ENCODE results near the gene E2F8. TPM values are rescaled to one million over a fixed set of nuclear protein-coding genes. Genes with fewer than 3 reads are reported as not detected.

The E2F8 gene
- total RNA-seq, 1 donor from 2014 or later = 1.7 TPM

DNA sequence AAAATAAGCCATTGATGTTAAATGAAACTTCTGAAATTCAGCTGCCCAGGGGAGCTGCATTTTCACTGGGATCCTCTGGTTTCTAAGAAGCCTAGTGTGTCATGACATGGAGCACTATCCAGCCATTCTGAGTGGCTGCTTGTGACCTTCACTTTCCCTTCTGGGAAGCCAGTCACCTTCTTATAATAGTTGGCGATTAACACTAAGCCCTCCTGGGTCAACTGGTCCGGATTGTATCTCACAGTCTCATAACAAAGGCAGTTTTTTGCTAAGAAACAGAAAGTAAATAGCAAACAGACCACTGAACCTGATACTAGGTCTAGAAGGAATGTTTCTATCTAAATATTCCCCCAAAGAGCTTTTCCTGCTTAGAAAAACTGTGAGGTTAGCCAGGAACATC, 46.8 kb downstream of the E2F8 start:
- peaks cover 2% of the 10 kb centered on the region for H3K4me1 Mint-ChIP-seq (ENCODE audit: unreplicated experiment)
- no peaks in the 10 kb centered on the region for H3K9me3 Mint-ChIP-seq (ENCODE audit: unreplicated experiment)
- H3K4me3 Mint-ChIP-seq (ENCODE audit: unreplicated experiment) = no peak overlapping the region
- TF ChIP-seq, protein P1, sequence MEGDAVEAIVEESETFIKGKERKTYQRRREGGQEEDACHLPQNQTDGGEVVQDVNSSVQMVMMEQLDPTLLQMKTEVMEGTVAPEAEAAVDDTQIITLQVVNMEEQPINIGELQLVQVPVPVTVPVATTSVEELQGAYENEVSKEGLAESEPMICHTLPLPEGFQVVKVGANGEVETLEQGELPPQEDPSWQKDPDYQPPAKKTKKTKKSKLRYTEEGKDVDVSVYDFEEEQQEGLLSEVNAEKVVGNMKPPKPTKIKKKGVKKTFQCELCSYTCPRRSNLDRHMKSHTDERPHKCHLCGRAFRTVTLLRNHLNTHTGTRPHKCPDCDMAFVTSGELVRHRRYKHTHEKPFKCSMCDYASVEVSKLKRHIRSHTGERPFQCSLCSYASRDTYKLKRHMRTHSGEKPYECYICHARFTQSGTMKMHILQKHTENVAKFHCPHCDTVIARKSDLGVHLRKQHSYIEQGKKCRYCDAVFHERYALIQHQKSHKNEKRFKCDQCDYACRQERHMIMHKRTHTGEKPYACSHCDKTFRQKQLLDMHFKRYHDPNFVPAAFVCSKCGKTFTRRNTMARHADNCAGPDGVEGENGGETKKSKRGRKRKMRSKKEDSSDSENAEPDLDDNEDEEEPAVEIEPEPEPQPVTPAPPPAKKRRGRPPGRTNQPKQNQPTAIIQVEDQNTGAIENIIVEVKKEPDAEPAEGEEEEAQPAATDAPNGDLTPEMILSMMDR (IDR thresholded peaks at IDR 0.05) = no peak
- no peaks in the 10 kb centered on the region for H3K36me3 Mint-ChIP-seq (ENCODE audit: unreplicated experiment)
- peaks cover 1% of the 10 kb centered on the region for H3K27me3 Mint-ChIP-seq (ENCODE audit: unreplicated experiment)
- no peak for DNase-seq (ENCODE audit: extremely low spot score, unreplicated experiment)
- no peak overlapping the region for H3K27ac Mint-ChIP-seq (ENCODE audit: unreplicated experiment)

DNA sequence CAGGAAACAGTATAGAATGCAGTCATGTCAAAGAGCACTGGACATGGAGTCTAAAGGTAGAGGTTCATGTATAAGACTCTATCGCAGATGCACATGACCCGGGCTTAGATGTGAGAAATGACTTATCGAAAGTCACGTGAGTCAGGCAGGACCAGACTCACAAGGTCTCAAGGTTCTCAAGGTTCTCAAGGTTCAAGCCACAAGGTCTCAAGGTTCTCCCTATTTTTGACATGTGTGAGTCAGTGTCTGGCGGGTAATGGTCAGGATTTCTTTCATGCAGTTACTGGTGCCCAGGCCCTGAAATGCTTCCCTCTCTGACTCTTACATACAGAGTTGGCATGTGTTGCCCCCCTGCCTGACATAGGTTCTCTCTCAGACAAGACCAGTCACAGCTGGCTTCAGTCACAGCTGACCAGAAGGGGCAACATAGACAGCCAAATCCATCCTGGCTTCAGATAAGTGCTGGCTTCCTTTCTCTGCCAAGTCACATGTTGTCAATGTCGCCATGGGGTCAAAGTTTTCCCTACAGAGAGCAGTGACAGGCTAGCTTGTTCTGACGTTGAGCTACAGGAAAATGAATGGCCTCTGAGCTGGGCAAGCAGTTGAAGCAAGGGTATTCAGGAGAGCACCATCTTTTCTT, 49.1 kb downstream of the E2F8 start:
- H3K27ac Mint-ChIP-seq (ENCODE audit: unreplicated experiment) = no peak overlapping the region
- H3K4me1 Mint-ChIP-seq (ENCODE audit: unreplicated experiment) = peaks cover 2% of the 10 kb centered on the region
- TF ChIP-seq, protein P1 (IDR thresholded peaks at IDR 0.05) = no peak
- H3K4me3 Mint-ChIP-seq (ENCODE audit: unreplicated experiment) = no peak overlapping the region
- no peaks in the 10 kb centered on the region for H3K36me3 Mint-ChIP-seq (ENCODE audit: unreplicated experiment)
- no peak for DNase-seq (ENCODE audit: extremely low spot score, unreplicated experiment)
- no peaks in the 10 kb centered on the region for H3K27me3 Mint-ChIP-seq (ENCODE audit: unreplicated experiment)
- no peaks in the 10 kb centered on the region for H3K9me3 Mint-ChIP-seq (ENCODE audit: unreplicated experiment)

DNA sequence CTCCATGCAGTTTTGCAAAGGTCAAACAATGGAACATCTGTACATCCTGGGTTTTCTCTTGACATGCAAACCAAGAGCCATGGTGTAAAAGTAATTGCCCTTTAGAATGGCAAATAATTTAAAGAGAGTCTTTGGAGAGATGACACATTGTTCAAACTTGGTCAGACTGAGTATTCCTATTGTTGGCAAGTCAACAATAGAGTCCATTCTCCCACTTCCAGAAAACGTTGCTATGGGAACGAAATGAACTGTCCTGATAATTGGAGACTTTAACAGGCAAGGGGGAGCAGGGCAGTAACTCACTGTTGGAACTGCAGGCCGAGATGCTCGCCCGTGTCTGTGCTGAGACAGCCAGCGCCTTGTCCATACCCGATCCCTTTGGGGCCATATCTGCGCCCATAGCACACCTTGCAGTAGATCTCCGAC, 52.9 kb downstream of the E2F8 start:
- no peaks in the 10 kb centered on the region for H3K4me1 Mint-ChIP-seq (ENCODE audit: unreplicated experiment)

GRCh38 chr11:19187114-19187832, 53.5 kb downstream of the E2F8 start:
- Mint-ChIP-seq H3K27ac (ENCODE audit: unreplicated experiment) (no peak overlapping the region), H3K36me3 (ENCODE audit: unreplicated experiment) (no peaks in the 10 kb centered on the region), H3K4me1 (ENCODE audit: unreplicated experiment) (no peaks in the 10 kb centered on the region), H3K9me3 (ENCODE audit: unreplicated experiment) (no peaks in the 10 kb centered on the region), H3K4me3 (ENCODE audit: unreplicated experiment) (no peak overlapping the region), H3K27me3 (ENCODE audit: unreplicated experiment) (no peaks in the 10 kb centered on the region)
- no peak for DNase-seq (ENCODE audit: extremely low spot score, unreplicated experiment)
- TF ChIP-seq, protein P1 (IDR thresholded peaks at IDR 0.05) = no peak

More for the DNA sequence above, 52.9 kb downstream of the E2F8 start:
- Mint-ChIP-seq H3K9me3 (ENCODE audit: unreplicated experiment) (no peaks in the 10 kb centered on the region), H3K36me3 (ENCODE audit: unreplicated experiment) (no peaks in the 10 kb centered on the region), H3K27ac (ENCODE audit: unreplicated experiment) (no peak overlapping the region), H3K27me3 (ENCODE audit: unreplicated experiment) (no peaks in the 10 kb centered on the region), H3K4me3 (ENCODE audit: unreplicated experiment) (no peak overlapping the region)
- TF ChIP-seq, protein P1 (IDR thresholded peaks at IDR 0.05) = no peak
- DNase-seq (ENCODE audit: extremely low spot score, unreplicated experiment) = no peak

GRCh38 chr11:19185516-19186052, 55.2 kb downstream of the E2F8 start:
- no peak overlapping the region for H3K4me3 Mint-ChIP-seq (ENCODE audit: unreplicated experiment)
- no peaks in the 10 kb centered on the region for H3K4me1 Mint-ChIP-seq (ENCODE audit: unreplicated experiment)
- no peak overlapping the region for H3K27ac Mint-ChIP-seq (ENCODE audit: unreplicated experiment)
- H3K27me3 Mint-ChIP-seq (ENCODE audit: unreplicated experiment) = no peaks in the 10 kb centered on the region
- DNase-seq (ENCODE audit: extremely low spot score, unreplicated experiment) = no peak
- H3K9me3 Mint-ChIP-seq (ENCODE audit: unreplicated experiment) = no peaks in the 10 kb centered on the region
- TF ChIP-seq, protein P1 (IDR thresholded peaks at IDR 0.05) = no peak
- peaks cover 2% of the 10 kb centered on the region for H3K36me3 Mint-ChIP-seq (ENCODE audit: unreplicated experiment)
